Measurements from ENCODE around the gene HOXA6. TPM values are rescaled to one million over a fixed set of nuclear protein-coding genes. Genes with fewer than 3 reads are reported as not detected.

The HOXA6 gene
- total RNA-seq, 1 experiment from 2014 or later = 0.65 TPM

- Histone ChIP-seq H3K79me2 (ENCODE audit: low read depth) (no peaks in the 10 kb centered on the region), H3K4me3 (no peak overlapping the region), H3K27me3 (ENCODE audit: insufficient read depth, low read depth) (no peaks in the 10 kb centered on the region), H3K9me3 (ENCODE audit: insufficient read depth, low read depth) (no peaks in the 10 kb centered on the region), H3K4me2 (no peak overlapping the region; the same call in 1 of the 2 replicates), H4K20me1 (ENCODE audit: insufficient read depth) (no peaks in the 10 kb centered on the region), H3K27ac (no peak overlapping the region), H3F3A (ENCODE audit: insufficient read depth, low read depth) (0 out of 2 replicates have a peak, but pooled peaks cover 3% of the 10 kb centered on the region), H3K9me2 (ENCODE audit: insufficient read depth) (no peaks in the 10 kb centered on the region), H3K4me1 (replicated peaks; ENCODE audit: insufficient read depth) (peaks cover 9% of the 10 kb centered on the region; the same call in 1 of the 2 replicates), H2AFZ (no peak overlapping the region), H3K36me3 (ENCODE audit: low read depth) (no peaks in the 10 kb centered on the region)
- TF ChIP-seq EZH2 (IDR thresholded peaks at IDR 0.05; ENCODE audit: low read depth) = no peak
- TF ChIP-seq, protein P1, sequence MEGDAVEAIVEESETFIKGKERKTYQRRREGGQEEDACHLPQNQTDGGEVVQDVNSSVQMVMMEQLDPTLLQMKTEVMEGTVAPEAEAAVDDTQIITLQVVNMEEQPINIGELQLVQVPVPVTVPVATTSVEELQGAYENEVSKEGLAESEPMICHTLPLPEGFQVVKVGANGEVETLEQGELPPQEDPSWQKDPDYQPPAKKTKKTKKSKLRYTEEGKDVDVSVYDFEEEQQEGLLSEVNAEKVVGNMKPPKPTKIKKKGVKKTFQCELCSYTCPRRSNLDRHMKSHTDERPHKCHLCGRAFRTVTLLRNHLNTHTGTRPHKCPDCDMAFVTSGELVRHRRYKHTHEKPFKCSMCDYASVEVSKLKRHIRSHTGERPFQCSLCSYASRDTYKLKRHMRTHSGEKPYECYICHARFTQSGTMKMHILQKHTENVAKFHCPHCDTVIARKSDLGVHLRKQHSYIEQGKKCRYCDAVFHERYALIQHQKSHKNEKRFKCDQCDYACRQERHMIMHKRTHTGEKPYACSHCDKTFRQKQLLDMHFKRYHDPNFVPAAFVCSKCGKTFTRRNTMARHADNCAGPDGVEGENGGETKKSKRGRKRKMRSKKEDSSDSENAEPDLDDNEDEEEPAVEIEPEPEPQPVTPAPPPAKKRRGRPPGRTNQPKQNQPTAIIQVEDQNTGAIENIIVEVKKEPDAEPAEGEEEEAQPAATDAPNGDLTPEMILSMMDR (conservative IDR thresholded peaks at IDR 0.05) = no peak
- ChIA-PET CTCF (interaction anchor here (0.6 kb wide), 1 partner anchor 446 kb away, joined by 3 read pairs; no protein-coding TSS in a partner anchor), POLR2A (ENCODE audit: unreplicated experiment) (no interaction called here)
- intact Hi-C loops (cut with micrococcal nuclease; ENCODE audit: unreplicated experiment) = no loop called here
- peak in 1 of 2 experiments; percentile 53 for DNase-seq
- no TSS peak for BruUV-seq (replicated peaks)
These were observed 19.5 kb downstream of the HOXA6 start for GRCh38 chr7:27128034-27128433.

DNA sequence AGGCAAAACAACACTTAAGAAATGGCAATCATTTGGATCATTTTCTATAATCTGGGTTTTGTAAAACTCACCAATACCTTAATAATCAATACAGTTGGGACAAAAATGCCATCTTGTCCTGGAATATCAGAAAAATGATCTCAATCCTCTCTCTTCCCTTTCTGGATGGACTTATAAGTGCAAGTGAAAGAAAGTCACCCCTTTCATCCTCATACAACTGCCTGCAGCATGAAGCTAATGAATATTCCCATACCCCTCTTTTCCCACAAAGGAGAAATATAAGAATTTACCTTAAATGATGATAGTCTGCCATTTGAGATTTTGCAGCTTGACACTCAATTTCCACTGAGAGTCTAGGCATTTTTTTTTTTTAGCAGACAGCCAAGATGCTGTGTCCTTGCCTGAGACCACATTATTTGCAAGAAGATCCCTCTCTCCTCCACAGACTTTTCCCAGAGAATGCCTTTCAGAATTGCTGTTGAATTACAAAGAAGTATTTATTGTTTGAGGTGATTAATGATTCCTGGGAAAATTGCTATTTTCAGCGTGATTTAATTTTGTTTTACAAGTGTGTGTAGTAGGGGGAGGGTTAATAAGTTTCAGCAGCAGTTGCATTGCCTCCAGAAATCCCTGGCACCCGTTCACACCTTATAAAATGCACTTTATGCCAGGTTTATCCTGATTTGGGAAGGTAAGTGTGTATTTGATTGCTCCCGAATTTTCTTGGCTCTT, 20.8 kb downstream of the HOXA6 start:
- ChIA-PET POLR2A (ENCODE audit: unreplicated experiment) (no interaction called here), CTCF (no interaction called here)
- no peaks in the 10 kb centered on the region for H3K79me2 ChIP-seq (ENCODE audit: low read depth)
- no TSS peak for BruUV-seq (replicated peaks)
- no peak overlapping the region for H2AFZ ChIP-seq
- TF ChIP-seq EZH2 (IDR thresholded peaks at IDR 0.05; ENCODE audit: low read depth) = no peak
- TF ChIP-seq, protein P1 (conservative IDR thresholded peaks at IDR 0.05) = no peak
- H3F3A ChIP-seq (ENCODE audit: insufficient read depth, low read depth) = 0 out of 2 replicates have a peak, but pooled peaks cover 3% of the 10 kb centered on the region
- no peak for DNase-seq
- H3K9me2 ChIP-seq (ENCODE audit: insufficient read depth) = no peaks in the 10 kb centered on the region
- no peak overlapping the region for H3K27ac ChIP-seq
- no peaks in the 10 kb centered on the region for H4K20me1 ChIP-seq (ENCODE audit: insufficient read depth)
- peaks cover 8% of the 10 kb centered on the region; the same call in 1 of the 2 replicates for H3K36me3 ChIP-seq (ENCODE audit: low read depth)
- H3K4me2 ChIP-seq = no peak overlapping the region
- H3K4me1 ChIP-seq (replicated peaks; ENCODE audit: insufficient read depth) = peaks cover 9% of the 10 kb centered on the region; the same call in 1 of the 2 replicates
- intact Hi-C loops (cut with micrococcal nuclease; ENCODE audit: unreplicated experiment) = no loop called here
- H3K4me3 ChIP-seq = no peak overlapping the region
- H3K9me3 ChIP-seq (ENCODE audit: insufficient read depth, low read depth) = no peaks in the 10 kb centered on the region
- no peaks in the 10 kb centered on the region for H3K27me3 ChIP-seq (ENCODE audit: insufficient read depth, low read depth)

- Histone ChIP-seq H3F3A (ENCODE audit: insufficient read depth, low read depth) (0 out of 2 replicates have a peak, but pooled peaks cover 3% of the 10 kb centered on the region), H4K20me1 (ENCODE audit: insufficient read depth) (no peaks in the 10 kb centered on the region), H3K4me2 (no peak overlapping the region), H3K27ac (no peak overlapping the region), H3K79me2 (ENCODE audit: low read depth) (no peaks in the 10 kb centered on the region), H3K4me1 (replicated peaks; ENCODE audit: insufficient read depth) (peaks cover 9% of the 10 kb centered on the region; the same call in 1 of the 2 replicates), H3K36me3 (ENCODE audit: low read depth) (peaks cover 8% of the 10 kb centered on the region; the same call in 1 of the 2 replicates), H2AFZ (no peak overlapping the region), H3K27me3 (ENCODE audit: insufficient read depth, low read depth) (no peaks in the 10 kb centered on the region), H3K4me3 (no peak overlapping the region), H3K9me3 (ENCODE audit: insufficient read depth, low read depth) (no peaks in the 10 kb centered on the region), H3K9me2 (ENCODE audit: insufficient read depth) (no peaks in the 10 kb centered on the region)
- CTCF ChIA-PET = no interaction called here
- TF ChIP-seq, protein P1 (conservative IDR thresholded peaks at IDR 0.05) = no peak
- no peak for TF ChIP-seq EZH2 (IDR thresholded peaks at IDR 0.05; ENCODE audit: low read depth)
- no peak for DNase-seq
- intact Hi-C loops (cut with micrococcal nuclease; ENCODE audit: unreplicated experiment) = no loop called here
- POLR2A ChIA-PET (ENCODE audit: unreplicated experiment) = no interaction called here
- BruUV-seq (replicated peaks) = no TSS peak
These were observed 21.6 kb downstream of the HOXA6 start for GRCh38 chr7:27125986-27126394.
